Stomach (tissue), 9 donors: ENCODE data around the gene DCLK1. TPM values are rescaled to one million over a fixed set of nuclear protein-coding genes. Genes with fewer than 3 reads are reported as not detected.

Experiments used
- DNase-seq, 2 donors: peaks; one replicate each; pipeline versions ENCODE4 v3.0.0 to v3.0.0-alpha.2; 2013 to 2019
- H3K27ac ChIP-seq, 5 donors: fragments of 200-600 bp in 4 of 5; sonication (generic) in 4 of 5; one replicate each; pipeline ENCODE4 v1.5.1; 2013 to 2019; ENCODE audit warnings: mild to moderate bottlenecking in 1 of 5, moderate library complexity in 1 of 5
- H3K27me3 ChIP-seq, 3 donors: fragments of 200-600 bp; sonication (generic); one replicate each; pipeline ENCODE4 v1.5.1; 2017 to 2019; ENCODE audit warnings: mixed run types in 1 of 3
- H3K36me3 ChIP-seq, 4 donors: fragments of 200-600 bp; sonication (generic); 1 replicate in 3 of 4; 2 replicates in 1 of 4; pipeline ENCODE4 v1.5.1; 2016 to 2019
- H3K4me1 ChIP-seq, 4 donors: fragments of 200-600 bp; sonication (generic); one replicate each; pipeline ENCODE4 v1.5.1; 2016 to 2019
- H3K4me3 ChIP-seq, 4 donors: fragments of 200-600 bp; sonication (generic) in 3 of 4; one replicate each; pipeline ENCODE4 v1.5.1; 2016 to 2019; ENCODE audit warnings: mild to moderate bottlenecking in 1 of 4
- H3K9me3 ChIP-seq, 4 donors: fragments of 200-600 bp; sonication (generic); one replicate each; pipeline ENCODE4 v1.5.1; 2016 to 2019
- CTCF ChIP-seq, 7 experiments: fragments of 450-650 bp in 4 of 7; fragments of 200-600 bp in 3 of 7; sonication (generic) in 3 of 7; IDR thresholded peaks; one replicate each; pipeline ENCODE4 v1.5.1; 2016 to 2019; ENCODE audit warnings: antibody characterized with exemption in 7 of 7, control low read depth in 2 of 7, mild to moderate bottlenecking in 1 of 7
- EP300 ChIP-seq: sonication (generic); formaldehyde crosslinking; IDR thresholded peaks from one replicate; pipeline ENCODE4 v1.6.1; 2017; ENCODE audit warnings: antibody characterized with exemption
- POLR2A ChIP-seq, 4 donors: fragments of 450-650 bp; IDR thresholded peaks; one replicate each; pipeline ENCODE4 v1.6.1; 2016; ENCODE audit warnings: antibody characterized with exemption in 4 of 4, control low read depth in 2 of 4, mild to moderate bottlenecking in 1 of 4, moderate library complexity in 1 of 4
- POLR2AphosphoS5 ChIP-seq, 3 donors: sonication (generic); formaldehyde crosslinking; IDR thresholded peaks; one replicate each; pipeline ENCODE4 v1.6.1; 2016; ENCODE audit warnings: antibody characterized with exemption in 3 of 3
- WGBS, 5 donors: extraction: QIAGEN DNeasy Blood & Tissue Kit in 3 of 5; methylation state at CpG; one replicate each; pipeline versions ENCODE4 v1.1.5 to v1.1.7; 2013 to 2018; 5-methylcytosine and 5-hydroxymethylcytosine counted together
- intact Hi-C: fragments of 100-400 bp; cut with DNase I; formaldehyde crosslinking; loops from one replicate; pipeline ENCODE4 v1.15.1; 2023; ENCODE audit warnings: low total_unique reads
- polyA plus RNA-seq, 3 donors: library from polyadenylated mRNA; stranded (reverse); fragments of 200-250 nt; gene quantifications; one replicate each; pipeline ENCODE4 v1.2.3, GENCODE V29; 2013
- total RNA-seq, 5 donors: library from RNA; depleted of rRNA; stranded (reverse); fragments of >200 nt; gene quantifications; one replicate each; pipeline versions ENCODE4 v1.1.0 to v1.2.3, GENCODE V29; 2014 to 2016
- donor health status: healthy with polysubstance abuse.
- donor health status: Bipolar disorder and iron deficiency.
- donor health status: healthy.

DCLK1 gene
- total and polyA plus RNA-seq, 8 donors = 0.68 to 36.7 (median 4.1) TPM

- H3K4me3 ChIP-seq = no peak overlapping the region
- intact Hi-C loops = no loop called here
- H3K9me3 ChIP-seq = no peaks in the 10 kb centered on the region
- DNase-seq = no peak
- no peaks in the 10 kb centered on the region for H3K27me3 ChIP-seq
- no peaks in the 10 kb centered on the region for H3K4me1 ChIP-seq
- no peak for TF ChIP-seq CTCF (IDR thresholded peaks at IDR 0.05)
- TF ChIP-seq POLR2A (IDR thresholded peaks at IDR 0.05) = no peak
- no peak for TF ChIP-seq EP300
- no peak for TF ChIP-seq POLR2AphosphoS5 (IDR thresholded peaks at IDR 0.05)
- H3K36me3 ChIP-seq = no peaks in the 10 kb centered on the region
- no peak overlapping the region for H3K27ac ChIP-seq
- 85 to 94% (median 92%) methylated on average over 7 of the region's 7 CpGs for WGBS, 5 donors
Measured at GRCh38 chr13:36090592-36090991, 40.6 kb downstream of the DCLK1 start.

GRCh38 chr13:36089130-36089647, 42.0 kb downstream of the DCLK1 start:
- H3K36me3 ChIP-seq = no peaks in the 10 kb centered on the region
- no peaks in the 10 kb centered on the region for H3K4me1 ChIP-seq
- no peaks in the 10 kb centered on the region for H3K27me3 ChIP-seq
- H3K9me3 ChIP-seq = no peaks in the 10 kb centered on the region
- H3K27ac ChIP-seq = no peak overlapping the region
- no peak for TF ChIP-seq CTCF (IDR thresholded peaks at IDR 0.05)
- TF ChIP-seq POLR2AphosphoS5 (IDR thresholded peaks at IDR 0.05) = no peak
- TF ChIP-seq EP300 = no peak
- no peak for TF ChIP-seq POLR2A (IDR thresholded peaks at IDR 0.05)
- 82 to 90% (median 86%) methylated on average over 7 of the region's 7 CpGs for WGBS, 5 donors
- H3K4me3 ChIP-seq = no peak overlapping the region
- intact Hi-C loops = no loop called here
- DNase-seq = no peak

- Histone ChIP-seq H3K9me3 (no peaks in the 10 kb centered on the region), H3K4me3 (no peak overlapping the region), H3K36me3 (no peaks in the 10 kb centered on the region), H3K27me3 (no peaks in the 10 kb centered on the region), H3K4me1 (no peaks in the 10 kb centered on the region), H3K27ac (no peak overlapping the region)
- intact Hi-C loops = no loop called here
- no peak for DNase-seq
- WGBS, 5 donors = 88 to 93% (median 89%) methylated on average over 5 of the region's 5 CpGs
- TF ChIP-seq EP300 = no peak
- no peak for TF ChIP-seq POLR2AphosphoS5 (IDR thresholded peaks at IDR 0.05)
- TF ChIP-seq POLR2A (IDR thresholded peaks at IDR 0.05) = no peak
- TF ChIP-seq CTCF (IDR thresholded peaks at IDR 0.05) = no peak
Measured at GRCh38 chr13:36088463-36088862, 42.7 kb downstream of the DCLK1 start.

- Histone ChIP-seq H3K27me3 (no peaks in the 10 kb centered on the region), H3K4me1 (no peaks in the 10 kb centered on the region), H3K9me3 (no peaks in the 10 kb centered on the region), H3K4me3 (no peak overlapping the region), H3K27ac (no peak overlapping the region), H3K36me3 (no peaks in the 10 kb centered on the region)
- WGBS, 5 donors = 78 to 96% (median 86%) methylated on average over 2 of the region's 2 CpGs
- no peak for TF ChIP-seq CTCF (IDR thresholded peaks at IDR 0.05)
- no peak for TF ChIP-seq POLR2A (IDR thresholded peaks at IDR 0.05)
- no peak for TF ChIP-seq POLR2AphosphoS5 (IDR thresholded peaks at IDR 0.05)
- no peak for TF ChIP-seq EP300
- no peak for DNase-seq
- intact Hi-C loops = no loop called here
Measured at GRCh38 chr13:36088001-36088400, 43.2 kb downstream of the DCLK1 start.
